Suppressor macrophage treated with lipopolysaccharide for 4 hours (primary cell): Measurements from ENCODE around the gene PHGDH.
A peak's percentile ranks its signal among the peaks of the same experiment; 100 is the strongest.
"Not testable (repeated sequence)": the region's sequence is repeated elsewhere in the genome, so short reads cannot be mapped to it uniquely, and the experiment has no call there.

Experiments used
- DNase-seq: peaks from one replicate; pipeline ENCODE4 v3.0.0-alpha.2; 2020

Gene PHGDH

GRCh38 chr1:119711804-119712341 lies at the start of gene PHGDH:
PHGDH (plus strand) TSS chr1:119711934; CDS start chr1:119712023, 89 bp downstream.
- peak; percentile 63 for DNase-seq

DNA sequence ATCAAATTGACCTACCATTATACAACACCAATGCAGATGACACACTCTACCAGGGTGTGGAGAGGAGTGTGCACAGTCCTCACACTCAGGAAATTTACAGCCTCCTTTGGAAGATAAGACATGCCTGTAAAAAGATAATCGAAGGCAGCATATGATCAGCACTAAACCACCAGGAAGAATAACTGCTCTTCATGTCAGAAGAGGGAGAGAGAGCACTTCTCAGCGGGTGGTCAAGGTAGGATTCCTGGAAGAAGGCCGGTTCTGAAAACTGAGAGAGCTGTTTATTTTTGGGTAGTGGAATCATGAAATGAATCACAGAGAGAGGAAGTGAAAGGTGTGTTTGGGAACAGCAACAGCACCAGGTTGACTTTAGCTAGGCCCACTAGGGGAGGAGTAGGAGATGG lies 49.7 kb upstream of the PHGDH start:
- DNase-seq, result no peak

DNA sequence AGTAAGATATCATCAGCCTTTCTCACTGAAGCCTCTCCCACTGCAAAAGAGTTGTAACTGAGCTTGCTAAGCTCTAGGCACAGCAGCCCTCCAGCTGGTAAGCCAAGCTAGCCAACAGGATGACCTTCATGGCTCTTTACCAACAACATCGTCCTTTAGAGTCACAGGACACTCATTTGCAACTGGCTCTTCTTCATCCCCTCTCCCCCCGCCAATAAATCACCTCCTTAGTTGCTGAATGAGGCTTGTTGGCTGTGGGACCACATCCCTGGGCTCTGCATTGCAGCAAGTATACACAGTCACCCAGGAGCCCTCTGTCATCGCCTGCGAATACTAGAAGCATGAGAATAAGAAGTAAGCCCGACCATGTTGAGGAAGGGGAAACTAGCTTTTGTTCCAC lies 47.7 kb upstream of the PHGDH start:
- no peak for DNase-seq

- no peak for DNase-seq
Measured at GRCh38 chr1:119667173-119667572, 44.6 kb upstream of the PHGDH start.

DNA sequence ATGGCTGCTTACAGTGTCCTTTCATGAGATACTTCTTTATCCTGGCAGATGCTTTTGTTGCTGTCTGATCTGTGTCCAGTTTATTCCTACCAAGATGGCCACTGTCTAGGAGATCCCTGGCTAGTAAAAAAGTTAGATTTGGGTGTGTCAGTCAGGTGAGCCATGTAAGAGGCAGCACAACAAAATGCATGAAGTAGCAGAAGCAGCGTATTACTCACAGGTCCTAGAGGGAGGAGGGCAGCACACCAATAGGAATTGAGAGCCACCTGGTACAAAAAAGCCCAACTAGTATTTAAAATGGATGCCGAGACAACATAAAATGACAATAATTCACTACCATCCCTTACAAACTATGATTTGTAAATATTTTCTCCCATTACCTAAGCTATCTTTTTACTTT lies 40.8 kb upstream of the PHGDH start:
- DNase-seq, result no peak

DNA sequence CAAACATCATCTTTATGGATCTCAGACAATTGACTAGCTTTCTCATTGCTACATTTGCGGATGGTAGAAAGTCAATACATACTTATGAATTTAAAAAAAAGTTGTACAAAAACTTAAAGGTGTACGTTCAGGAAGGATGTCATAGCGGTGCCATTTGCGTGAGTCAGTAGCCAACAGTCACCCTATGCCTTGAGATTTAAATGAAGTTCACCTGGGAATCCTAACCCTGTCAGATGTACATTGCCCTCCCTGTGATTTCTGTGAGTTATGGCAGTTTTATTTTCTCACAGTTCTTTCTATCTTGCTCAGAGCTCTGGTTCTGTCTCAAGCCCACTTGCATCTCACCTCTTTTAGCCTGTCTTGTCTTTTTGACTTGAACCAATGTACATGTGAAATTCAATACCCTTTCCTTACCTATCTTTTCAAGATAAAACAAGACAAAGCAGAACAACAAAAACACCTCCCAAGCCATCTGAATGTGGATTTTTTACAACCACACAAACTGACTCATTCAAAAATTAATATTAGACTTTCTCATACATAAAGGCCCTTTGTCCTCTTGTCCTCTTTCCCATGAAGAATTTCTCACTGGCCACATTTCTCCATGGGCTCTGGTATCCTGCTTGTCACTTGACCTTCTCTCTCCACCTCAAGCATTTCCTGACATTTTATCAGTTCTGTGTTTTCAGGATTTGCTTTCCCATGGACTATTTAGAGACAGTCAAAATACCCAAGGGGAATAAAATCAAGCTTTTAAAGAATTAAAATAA lies 38.4 kb upstream of the PHGDH start:
- no peak for DNase-seq

DNA sequence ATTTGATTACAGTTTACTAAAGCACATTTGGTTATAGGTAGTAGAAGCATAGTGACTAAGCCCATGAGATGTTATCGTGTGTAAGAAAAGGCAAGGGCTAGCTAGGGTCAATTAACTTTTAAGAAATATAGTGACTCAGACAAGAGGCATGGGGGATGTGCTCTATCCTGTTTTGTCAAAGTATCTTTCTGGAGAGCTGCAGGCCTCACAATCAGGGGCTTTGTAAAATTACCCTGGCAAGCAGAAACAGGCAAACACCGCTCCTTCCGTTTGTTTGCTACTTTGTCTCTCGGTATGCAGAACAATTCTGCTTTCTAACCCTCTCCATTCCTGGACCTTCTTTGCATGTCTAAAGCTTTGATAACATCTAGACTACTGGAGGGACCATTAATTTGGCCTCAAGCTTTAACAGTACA lies 37.6 kb upstream of the PHGDH start:
- no peak for DNase-seq

DNA sequence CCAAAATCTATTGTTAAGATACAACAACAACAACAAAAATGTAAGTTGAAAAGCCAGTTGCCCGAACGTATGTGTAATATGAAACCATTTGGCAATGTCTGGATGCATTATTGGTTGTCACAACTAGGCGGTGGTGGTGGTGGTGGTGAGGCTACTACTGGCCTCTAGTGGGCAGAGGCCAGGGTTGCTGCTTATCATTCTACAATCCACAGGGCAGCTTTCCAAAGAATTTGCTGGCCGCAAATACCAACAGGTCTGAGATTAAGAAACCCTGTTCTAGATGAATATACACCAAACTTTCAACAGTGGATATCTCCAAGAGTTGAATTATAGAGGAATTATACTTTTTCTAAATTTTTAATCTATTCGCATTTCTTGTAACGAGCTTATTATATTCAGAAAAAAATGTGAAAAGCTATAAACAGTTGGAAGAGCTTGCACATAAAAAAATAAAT lies 36.9 kb upstream of the PHGDH start:
- no peak for DNase-seq

DNA sequence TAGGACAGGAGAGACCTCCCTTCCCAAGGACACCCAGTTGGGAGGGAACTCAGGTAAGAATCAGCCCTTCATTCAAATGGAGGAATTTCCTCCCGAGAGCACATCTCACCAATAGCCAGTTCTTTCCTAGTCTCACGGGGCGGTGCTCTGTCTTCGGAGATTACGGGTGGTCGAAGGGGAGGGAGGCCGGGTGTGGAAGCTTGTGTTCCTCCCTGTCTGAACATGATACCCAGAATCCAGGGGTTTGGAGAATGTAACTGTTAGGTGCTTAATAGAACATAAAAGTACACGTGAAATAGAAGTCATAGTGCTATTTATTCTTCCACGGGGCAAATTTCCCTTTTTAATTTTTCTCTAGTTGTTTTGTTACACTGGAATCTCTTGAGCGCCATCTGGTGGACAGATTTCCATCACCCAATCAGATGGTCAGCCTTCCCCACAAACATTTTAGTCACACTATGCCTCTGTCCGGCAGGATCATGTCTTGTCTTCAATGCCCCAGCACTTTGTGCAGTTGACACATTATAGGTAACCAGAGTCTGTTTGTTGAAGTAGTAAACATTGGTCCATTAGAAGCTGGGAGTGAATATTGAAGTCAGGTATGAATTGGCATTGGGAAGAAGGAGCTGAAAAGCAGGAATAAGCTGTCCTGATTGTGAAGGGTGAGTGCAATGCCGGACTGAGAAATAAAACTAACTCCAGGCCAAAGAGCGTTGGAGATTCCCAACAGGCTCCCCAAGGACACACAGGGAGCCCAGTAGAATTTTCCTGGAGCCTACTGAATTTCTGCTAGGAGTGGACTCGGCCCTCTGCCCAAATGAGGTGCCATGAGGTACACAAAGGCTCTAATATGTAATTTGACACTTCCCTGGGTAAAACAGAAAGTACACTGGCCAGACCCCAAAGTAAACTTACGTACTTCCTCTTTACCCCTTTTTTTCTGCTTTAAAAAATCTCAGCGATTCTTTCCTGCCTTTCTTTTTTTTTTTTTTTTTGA lies 36.1 kb upstream of the PHGDH start:
- DNase-seq, result peak; percentile 90

DNA sequence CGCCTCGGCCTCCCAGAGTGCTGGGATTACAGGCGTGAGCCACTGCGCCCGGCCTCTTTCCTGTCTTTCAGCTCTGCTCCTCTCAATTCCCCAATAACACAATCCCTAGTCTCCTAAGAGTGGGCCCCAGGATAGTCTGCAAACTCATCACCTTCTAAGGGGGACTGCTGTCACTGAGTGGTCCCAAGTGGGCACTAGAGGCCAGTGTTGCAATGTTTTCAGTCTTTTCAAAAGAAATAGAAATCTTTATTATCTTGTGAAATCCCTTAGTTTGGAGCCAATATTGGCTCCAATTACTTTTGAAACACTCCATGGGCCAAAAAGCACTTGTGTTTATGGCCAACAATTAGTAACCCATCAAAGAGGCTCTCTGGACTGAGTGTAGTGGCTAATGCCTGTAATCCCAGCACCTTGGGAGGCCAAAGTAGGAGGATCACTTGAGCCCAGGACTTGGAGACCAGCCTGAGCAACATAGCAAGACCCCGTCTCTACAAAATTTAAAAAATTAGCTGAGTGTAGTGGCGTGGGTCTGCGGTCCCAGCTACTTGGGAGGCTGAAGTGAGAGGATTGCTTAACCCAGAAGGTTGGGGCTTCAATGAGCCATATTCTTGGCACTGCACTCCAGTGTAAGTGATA lies 35.0 kb upstream of the PHGDH start:
- no peak for DNase-seq

DNA sequence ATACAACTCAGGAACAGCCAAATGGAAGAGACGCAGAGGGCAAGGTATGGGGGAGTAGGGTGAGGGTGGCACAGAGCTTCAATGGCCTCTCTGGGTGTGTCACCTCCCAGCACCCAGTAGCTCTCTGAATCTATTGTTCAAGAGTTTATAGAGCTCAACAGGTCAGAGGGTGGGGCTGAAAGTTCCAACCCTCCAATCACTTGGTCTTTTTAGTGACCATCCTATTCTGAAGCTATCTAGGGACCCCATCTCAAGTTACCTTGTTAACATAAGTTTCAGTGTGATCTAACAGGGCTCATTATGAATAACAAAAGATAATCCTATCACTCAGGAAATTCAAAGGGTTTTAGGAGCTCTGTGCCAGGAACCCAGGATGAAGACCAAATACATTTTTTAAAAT lies 32.5 kb upstream of the PHGDH start:
- DNase-seq, result no peak

- no peak for DNase-seq
Measured at GRCh38 chr1:119680193-119680592, 31.5 kb upstream of the PHGDH start.

- DNase-seq, result no peak
Measured at GRCh38 chr1:119680723-119681122, 31.0 kb upstream of the PHGDH start.

DNA sequence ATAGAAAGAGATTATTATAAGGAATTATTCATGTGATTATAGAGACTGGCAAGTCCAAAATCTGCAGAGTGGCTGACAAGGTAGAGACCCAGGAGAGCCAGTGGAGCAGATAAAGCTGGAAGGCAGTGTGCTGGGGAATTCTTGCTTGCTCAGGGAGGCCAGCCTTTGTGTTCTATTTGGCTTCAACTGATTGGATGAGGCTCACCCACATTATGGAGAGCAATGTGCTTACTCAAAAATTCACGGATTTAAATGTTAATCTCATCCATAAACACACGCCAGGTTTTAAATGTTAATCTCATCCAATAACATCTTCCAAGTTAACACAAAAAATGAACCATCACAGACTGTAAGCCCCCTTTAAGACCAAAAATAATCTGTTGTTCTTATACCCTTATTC lies 30.2 kb upstream of the PHGDH start:
- DNase-seq, result no peak

- no peak for DNase-seq
Measured at GRCh38 chr1:119682141-119682540, 29.6 kb upstream of the PHGDH start.

DNA sequence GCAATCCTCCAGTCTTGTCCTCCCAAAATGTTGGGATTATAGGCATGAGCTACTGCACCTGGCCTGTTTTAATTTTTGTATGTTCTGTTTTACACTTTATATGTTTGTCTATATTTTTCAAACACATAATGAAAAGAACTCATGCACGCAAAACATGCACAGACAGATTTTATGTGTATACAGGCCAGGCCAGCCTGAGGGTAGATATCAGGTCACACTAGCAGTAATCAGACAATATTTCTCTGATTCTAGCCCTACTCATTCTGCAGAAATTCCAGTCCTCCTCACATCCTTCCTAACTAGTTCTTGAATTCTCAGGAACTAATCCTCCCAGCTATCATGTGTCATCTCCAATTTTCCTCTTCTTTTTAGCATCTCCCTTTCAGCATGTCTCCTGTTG lies 27.8 kb upstream of the PHGDH start:
- no peak for DNase-seq

DNA sequence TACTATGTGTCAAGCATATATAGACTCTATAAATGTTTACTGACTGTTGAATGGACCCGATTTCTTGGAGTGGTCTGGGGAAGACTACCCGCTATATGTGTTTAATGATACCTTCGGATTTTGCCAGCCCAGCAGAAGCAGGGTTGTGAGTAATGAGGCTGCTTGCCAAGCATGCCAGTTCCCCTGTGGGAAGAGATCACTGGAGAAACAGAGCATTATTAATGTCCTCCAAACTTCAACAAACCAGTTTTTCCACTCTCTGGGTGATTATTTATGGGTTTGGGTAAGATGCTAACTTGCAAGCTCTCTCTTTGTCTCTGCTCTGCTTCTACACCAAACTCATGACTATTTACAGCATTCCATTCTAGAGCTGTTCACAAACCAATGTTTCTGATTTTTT lies 25.1 kb upstream of the PHGDH start:
- DNase-seq, result no peak

- DNase-seq, result no peak
Measured at GRCh38 chr1:119687434-119688079, 24.2 kb upstream of the PHGDH start.

- DNase-seq, result no peak
Measured at GRCh38 chr1:119688810-119689209, 22.9 kb upstream of the PHGDH start.

DNA sequence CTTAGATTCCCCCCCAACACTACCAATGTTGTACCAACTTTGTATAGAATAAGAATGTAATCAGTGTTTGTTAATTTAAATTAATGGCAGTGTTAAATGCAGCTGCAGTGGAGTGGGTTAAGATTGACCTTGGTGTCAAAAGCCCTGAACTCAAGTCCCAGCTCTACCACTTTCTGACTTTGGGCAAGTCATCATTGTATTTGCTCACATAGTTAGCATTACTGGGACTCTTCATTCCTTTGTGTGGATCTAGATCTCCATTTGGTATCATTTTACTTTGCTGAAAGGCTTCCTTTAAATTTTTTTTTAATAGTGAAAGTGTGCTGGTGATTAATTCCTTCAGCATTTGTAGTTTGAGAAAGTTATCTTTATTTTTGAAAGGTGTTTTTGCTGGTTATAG lies 22.2 kb upstream of the PHGDH start:
- DNase-seq, result no peak

DNA sequence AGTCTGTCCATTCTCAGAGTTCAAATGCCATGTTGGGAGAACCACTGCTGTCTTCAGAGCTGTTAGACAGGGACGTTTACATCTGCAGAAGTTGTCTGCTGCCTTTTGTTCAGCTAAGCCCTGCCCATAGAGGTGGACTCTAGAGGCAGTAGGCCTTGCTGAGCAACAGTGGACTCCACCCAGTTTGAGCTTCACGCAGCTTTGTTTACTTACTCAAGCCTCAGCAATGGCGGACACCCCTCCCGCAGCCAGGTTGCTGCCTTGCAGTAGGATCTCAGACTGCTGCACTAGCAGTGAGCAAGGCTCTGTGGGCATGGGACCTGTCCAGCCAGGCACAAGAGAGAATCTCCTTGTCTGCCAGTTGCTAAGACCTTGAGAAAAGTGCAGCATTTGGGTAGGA lies 14.9 kb upstream of the PHGDH start:
- DNase-seq, result not testable (repeated sequence)

GRCh38 chr1:119697598-119697997 lies 14.1 kb upstream of the PHGDH start:
- no peak for DNase-seq

GRCh38 chr1:119700326-119700725 lies 11.4 kb upstream of the PHGDH start:
- DNase-seq, result no peak
